SJSA1 (cell line): ENCODE measurements around the gene ATP11C. TPM values are rescaled to one million over a fixed set of nuclear protein-coding genes. Genes with fewer than 3 reads are reported as not detected.

Source experiments
- DNase-seq, 2 experiments: peaks; one replicate each; pipeline ENCODE4 v3.0.0-alpha.2; 2015 to 2020; ENCODE audit warnings: low spot score in 2 of 2, low read depth in 1 of 2
- H3K27ac ChIP-seq: fragments of 250-450 bp; sonication (Bioruptor Pico); 2 replicates; pipeline ENCODE4 v1.5.1; 2020; ENCODE audit warnings: mild to moderate bottlenecking, moderate library complexity
- H3K27me3 ChIP-seq: fragments of 250-450 bp; sonication (Bioruptor Pico); replicated peaks from 2 replicates; pipeline ENCODE4 v1.5.1; 2020; ENCODE audit warnings: mild to moderate bottlenecking, moderate library complexity
- H3K36me3 ChIP-seq: fragments of 250-450 bp; sonication (Bioruptor Pico); 2 replicates; pipeline ENCODE4 v1.5.1; 2020; ENCODE audit warnings: mild to moderate bottlenecking
- H3K4me1 ChIP-seq: fragments of 250-450 bp; sonication (Bioruptor Pico); replicated peaks from 2 replicates; pipeline ENCODE4 v1.6.1; 2021; ENCODE audit warnings: mild to moderate bottlenecking
- H3K4me3 ChIP-seq: fragments of 250-450 bp; sonication (Bioruptor Pico); 2 replicates; pipeline ENCODE4 v1.5.1; 2020; ENCODE audit warnings: mild to moderate bottlenecking
- H3K9me3 ChIP-seq: fragments of 250-450 bp; sonication (Bioruptor Pico); replicated peaks from 2 replicates; pipeline ENCODE4 v1.5.1; 2020; ENCODE audit warnings: mild to moderate bottlenecking
- total RNA-seq: library from RNA; depleted of rRNA; stranded (reverse); fragments of >200 nt; shearing (Covaris generic); gene quantifications from 2 replicates; pipeline ENCODE4 v1.2.3, GENCODE V29; 2014

The ATP11C gene
- total RNA-seq, 1 experiment from 2014 or later, result 49.6 TPM

DNA sequence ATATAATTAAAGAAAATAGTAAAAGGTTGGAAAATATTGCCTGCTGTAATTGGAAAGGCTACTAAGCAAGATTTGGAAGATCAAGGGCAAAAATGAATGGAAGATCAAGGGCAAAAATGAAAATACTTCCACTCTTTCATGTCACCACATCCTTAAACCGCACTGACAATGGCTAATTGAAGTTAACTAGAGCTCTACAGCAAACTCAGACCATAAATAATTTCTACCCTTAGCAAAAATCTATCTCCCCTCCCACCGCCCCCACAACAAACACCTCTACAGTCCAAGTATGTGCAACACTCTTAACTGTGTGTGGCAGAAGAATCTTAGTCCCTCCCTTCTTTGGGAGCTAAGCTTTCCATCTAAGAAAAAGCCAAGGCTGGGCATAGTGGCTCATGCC is 27.1 kb downstream of the ATP11C start:
- peak in 1 of 2 experiments; percentile 7 for DNase-seq
- Histone ChIP-seq H3K27ac (peak overlapping the region; percentile 54; the same call in 1 of the 2 replicates), H3K9me3 (no peaks in the 10 kb centered on the region), H3K4me3 (no peak overlapping the region), H3K36me3 (no peaks in the 10 kb centered on the region), H3K27me3 (no peaks in the 10 kb centered on the region), H3K4me1 (peaks cover 15% of the 10 kb centered on the region)

DNA sequence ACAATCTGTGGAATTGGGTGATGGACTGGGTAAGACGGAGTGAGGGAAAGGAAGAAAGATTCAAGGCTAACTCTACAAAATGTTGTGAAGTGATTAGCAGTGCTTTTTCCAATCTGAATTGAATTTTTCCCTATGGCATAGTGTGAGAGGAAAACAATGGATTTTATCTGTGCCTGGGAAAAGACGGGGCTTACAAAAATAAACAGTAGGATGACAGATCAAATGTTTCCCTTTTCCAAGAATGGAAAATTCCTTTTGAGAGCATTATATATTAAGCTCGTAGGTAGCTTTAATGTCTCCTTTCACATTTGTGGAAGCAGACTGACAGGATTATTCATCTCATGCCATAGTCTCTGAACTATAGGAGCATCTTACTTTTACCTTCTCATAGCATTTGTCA is 27.8 kb downstream of the ATP11C start:
- Histone ChIP-seq H3K36me3 (no peaks in the 10 kb centered on the region), H3K4me3 (no peak overlapping the region), H3K9me3 (no peaks in the 10 kb centered on the region), H3K27ac (peak overlapping the region; percentile 54), H3K4me1 (peaks cover 15% of the 10 kb centered on the region), H3K27me3 (no peaks in the 10 kb centered on the region)
- peak in 1 of 2 experiments; percentile 41 for DNase-seq

DNA sequence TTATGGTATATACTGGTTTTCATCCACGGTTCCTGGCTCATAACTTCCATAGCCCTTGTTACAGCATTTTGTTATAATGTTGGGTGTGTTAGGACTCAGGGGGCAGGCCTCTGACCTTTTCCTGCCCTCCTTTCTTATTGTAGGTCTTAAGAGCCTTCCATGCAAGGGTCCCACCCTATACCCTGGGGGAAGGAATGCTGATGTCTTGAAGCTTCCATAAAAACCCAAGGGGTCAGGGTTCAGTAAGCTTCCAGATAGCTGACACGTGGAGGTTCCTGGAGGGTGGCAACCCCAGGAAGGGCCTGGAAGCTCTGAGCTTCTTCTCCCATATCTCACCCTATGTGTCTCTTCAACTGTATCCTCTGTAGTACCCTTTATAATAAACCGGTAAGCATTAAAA is 29.6 kb downstream of the ATP11C start:
- H3K36me3 ChIP-seq, result no peaks in the 10 kb centered on the region
- H3K4me1 ChIP-seq, result peaks cover 15% of the 10 kb centered on the region
- H3K27me3 ChIP-seq, result no peaks in the 10 kb centered on the region
- DNase-seq, result no peak
- H3K27ac ChIP-seq, result no peak overlapping the region
- no peaks in the 10 kb centered on the region for H3K9me3 ChIP-seq
- no peak overlapping the region for H3K4me3 ChIP-seq

DNA sequence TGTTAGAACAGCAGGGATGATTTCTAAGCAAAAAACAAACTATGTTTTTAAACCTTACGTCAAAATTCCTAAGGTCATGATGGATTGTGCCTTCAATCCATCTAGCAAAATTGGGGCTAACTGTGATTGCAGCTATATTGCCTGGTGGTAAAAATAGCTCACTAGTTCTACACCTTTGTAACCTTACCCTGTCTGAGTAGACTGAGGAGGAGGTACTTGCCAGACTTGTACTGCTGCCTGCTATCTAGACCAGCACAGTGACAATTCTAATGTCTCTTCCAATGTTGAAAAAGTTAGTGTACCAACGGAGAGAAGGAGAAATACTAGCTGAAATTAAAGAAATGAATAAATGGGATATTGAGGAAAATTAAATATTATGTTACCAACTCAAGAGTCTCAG is 30.3 kb downstream of the ATP11C start:
- H3K9me3 ChIP-seq, result no peaks in the 10 kb centered on the region
- peaks cover 15% of the 10 kb centered on the region for H3K4me1 ChIP-seq
- no peak overlapping the region for H3K27ac ChIP-seq
- H3K36me3 ChIP-seq, result no peaks in the 10 kb centered on the region
- no peak overlapping the region for H3K4me3 ChIP-seq
- no peaks in the 10 kb centered on the region for H3K27me3 ChIP-seq
- DNase-seq, result no peak

DNA sequence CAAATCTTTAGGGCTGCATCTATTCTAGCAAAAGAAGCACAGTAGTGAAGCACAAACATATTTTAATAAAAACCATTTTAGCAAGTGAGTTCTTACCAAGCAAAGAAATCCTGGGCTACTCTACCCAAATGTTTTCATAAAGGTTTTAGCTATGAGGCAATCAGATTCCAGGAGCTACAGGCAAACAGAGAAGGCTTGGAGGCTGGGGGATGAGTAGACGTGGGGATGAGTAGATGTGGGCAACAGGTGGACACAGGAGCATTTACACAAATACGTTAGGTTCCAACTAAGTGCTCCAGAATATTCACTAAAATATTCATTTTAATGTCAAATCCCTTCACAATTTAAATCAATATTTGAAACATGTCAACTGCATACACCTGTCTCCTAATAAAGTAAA is 34.5 kb downstream of the ATP11C start:
- H3K27ac ChIP-seq, result no peak overlapping the region
- H3K27me3 ChIP-seq, result no peaks in the 10 kb centered on the region
- no peaks in the 10 kb centered on the region for H3K4me1 ChIP-seq
- no peaks in the 10 kb centered on the region for H3K9me3 ChIP-seq
- DNase-seq, result no peak
- H3K36me3 ChIP-seq, result no peaks in the 10 kb centered on the region
- no peak overlapping the region for H3K4me3 ChIP-seq

DNA sequence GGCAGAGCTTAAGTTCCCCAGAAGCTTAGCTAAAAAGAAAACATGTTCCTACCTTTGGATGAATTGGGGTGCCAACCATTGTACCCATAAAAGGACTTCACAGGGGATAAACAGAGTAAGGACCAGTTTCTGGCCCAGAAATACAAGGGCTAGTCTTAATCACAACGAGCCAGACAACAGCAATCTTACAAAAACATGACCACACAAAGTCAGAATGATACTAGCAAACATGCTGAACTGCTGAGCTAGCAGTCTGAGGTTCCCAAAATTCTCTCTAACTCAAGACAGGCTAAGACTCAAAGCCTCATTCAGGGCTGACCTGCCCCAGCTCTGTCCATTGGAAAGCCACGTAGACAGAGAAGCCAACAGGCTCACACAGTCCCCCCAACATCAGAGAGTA is 40.3 kb downstream of the ATP11C start:
- no peak overlapping the region for H3K4me3 ChIP-seq
- no peaks in the 10 kb centered on the region for H3K27me3 ChIP-seq
- peaks cover 26% of the 10 kb centered on the region for H3K4me1 ChIP-seq
- DNase-seq, result no peak
- H3K36me3 ChIP-seq, result no peaks in the 10 kb centered on the region
- no peaks in the 10 kb centered on the region for H3K9me3 ChIP-seq
- H3K27ac ChIP-seq, result no peak overlapping the region

DNA sequence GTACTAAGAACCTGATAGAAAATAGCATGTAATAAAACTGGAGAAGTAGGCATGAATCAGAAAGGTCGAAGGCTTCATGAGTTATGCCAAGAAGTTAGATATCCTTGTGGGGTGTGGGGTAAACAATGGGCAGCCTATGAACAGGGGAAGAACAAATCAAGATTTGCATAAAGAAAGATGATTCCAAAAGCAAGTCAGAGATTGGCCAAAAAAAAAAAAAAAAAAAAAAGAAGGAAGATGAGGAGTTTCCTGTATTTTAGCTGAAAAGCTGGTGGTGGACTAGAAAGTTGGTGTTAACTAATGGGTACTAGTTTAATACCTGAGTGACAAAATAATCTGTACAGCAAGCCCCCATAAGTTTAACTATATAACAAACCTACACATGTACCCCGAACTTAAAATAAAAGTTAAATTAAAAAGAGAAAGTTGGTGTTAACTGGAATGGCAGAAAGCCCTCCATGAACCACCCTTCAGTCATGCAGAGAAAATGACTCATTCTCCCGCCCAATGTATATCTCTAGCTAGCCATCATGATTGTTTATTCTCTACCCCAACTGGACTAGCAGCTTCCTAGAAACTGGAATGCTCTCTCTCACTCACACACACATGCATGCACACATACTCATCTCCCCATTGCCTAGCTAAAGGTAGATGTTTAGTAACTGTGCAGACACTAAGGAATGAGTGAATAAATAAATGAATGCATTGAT is 41.7 kb downstream of the ATP11C start:
- Histone ChIP-seq H3K4me1 (peaks cover 26% of the 10 kb centered on the region), H3K27ac (peak overlapping the region; percentile 19), H3K27me3 (no peaks in the 10 kb centered on the region), H3K9me3 (no peaks in the 10 kb centered on the region), H3K36me3 (no peaks in the 10 kb centered on the region), H3K4me3 (no peak overlapping the region)
- DNase-seq, result peak; percentile 40 to 55

DNA sequence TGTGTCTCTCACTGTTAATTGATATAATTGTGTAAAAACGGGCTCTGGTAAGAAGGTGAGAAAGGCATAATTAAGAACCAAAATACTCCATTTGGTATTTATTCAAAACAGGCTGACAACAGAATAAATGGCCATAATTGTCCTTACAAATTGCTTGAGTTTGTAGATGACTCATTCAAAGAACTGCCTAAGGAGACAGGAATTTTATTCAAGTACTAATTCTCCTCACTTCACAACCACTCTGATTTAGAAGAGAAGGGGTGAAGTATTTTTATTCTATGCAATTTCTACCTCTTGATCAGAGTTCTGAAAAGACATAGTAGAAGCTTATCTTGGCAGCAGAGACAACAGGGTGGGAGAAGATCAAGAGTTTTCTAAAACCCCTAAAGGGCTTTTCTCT is 43.1 kb downstream of the ATP11C start:
- no peaks in the 10 kb centered on the region for H3K36me3 ChIP-seq
- peak overlapping the region; percentile 19; the same call in 1 of the 2 replicates for H3K27ac ChIP-seq
- H3K4me1 ChIP-seq, result peaks cover 26% of the 10 kb centered on the region
- H3K9me3 ChIP-seq, result no peaks in the 10 kb centered on the region
- H3K27me3 ChIP-seq, result no peaks in the 10 kb centered on the region
- H3K4me3 ChIP-seq, result no peak overlapping the region
- DNase-seq, result peak in 1 of 2 experiments; percentile 23

DNA sequence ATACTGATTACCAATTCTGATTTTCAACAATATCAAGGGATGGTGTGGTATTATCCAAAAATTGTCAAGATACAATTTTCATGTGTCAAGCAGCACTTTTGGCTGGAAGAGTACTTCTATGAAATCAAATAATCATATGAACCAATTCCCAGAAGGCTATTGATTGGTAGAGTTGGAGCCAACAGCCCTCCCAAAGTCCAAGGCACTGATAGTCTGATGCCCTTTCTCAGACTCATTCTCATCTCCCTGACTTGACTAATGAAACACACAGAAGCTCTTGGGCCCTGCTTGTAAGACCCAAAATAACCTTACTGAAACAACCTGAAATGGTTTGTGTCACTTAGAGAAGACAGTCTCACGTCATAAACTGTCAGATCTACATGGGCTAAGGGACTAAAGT is 48.9 kb downstream of the ATP11C start:
- no peak for DNase-seq
- Histone ChIP-seq H3K4me1 (peaks cover 24% of the 10 kb centered on the region), H3K9me3 (no peaks in the 10 kb centered on the region), H3K27ac (no peak overlapping the region), H3K36me3 (no peaks in the 10 kb centered on the region), H3K27me3 (no peaks in the 10 kb centered on the region), H3K4me3 (no peak overlapping the region)

DNA sequence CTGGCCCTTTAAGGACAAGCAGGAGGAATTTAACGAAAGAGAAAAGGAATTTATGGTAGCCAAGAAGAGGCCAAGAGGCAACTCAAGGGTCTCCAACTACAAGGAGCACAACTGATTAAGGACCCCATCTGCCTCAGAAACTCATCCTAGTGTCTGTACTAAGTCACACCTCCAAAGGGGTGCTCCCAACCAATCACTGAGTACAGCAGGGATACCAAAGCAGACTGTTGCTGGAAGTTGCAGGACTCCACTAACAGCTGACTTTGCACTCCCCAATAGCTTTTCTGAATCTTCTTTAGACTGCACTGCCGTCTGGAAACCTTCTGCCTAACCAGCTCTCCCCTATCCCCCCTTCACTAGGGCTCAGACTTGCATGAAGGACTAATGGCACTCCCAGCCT is 50.6 kb downstream of the ATP11C start:
- peaks cover 32% of the 10 kb centered on the region for H3K4me1 ChIP-seq
- H3K9me3 ChIP-seq, result no peaks in the 10 kb centered on the region
- H3K27me3 ChIP-seq, result no peaks in the 10 kb centered on the region
- no peak overlapping the region for H3K4me3 ChIP-seq
- H3K27ac ChIP-seq, result peak overlapping the region; percentile 78
- H3K36me3 ChIP-seq, result no peaks in the 10 kb centered on the region
- DNase-seq, result no peak

DNA sequence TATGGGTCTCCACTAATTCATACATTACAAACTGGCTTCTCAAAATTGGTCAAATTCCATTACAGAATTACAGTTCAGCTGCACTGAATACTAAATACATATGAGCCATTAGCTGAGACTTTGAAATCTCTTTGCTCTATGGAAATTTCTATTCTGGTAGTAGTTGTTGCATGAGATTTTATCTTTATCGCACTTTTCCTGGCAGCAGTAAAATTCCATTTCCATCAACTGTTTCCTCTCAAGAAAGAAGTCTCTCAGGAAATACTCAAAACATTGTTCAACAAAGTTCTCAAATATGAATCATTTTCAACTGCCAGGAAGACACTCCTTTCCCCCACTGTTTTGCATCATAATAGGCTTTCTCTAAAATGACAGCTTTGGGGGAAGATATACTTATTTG is 51.3 kb downstream of the ATP11C start:
- H3K9me3 ChIP-seq, result no peaks in the 10 kb centered on the region
- peak in 1 of 2 experiments; percentile 17 for DNase-seq
- no peaks in the 10 kb centered on the region for H3K27me3 ChIP-seq
- no peak overlapping the region for H3K4me3 ChIP-seq
- peaks cover 34% of the 10 kb centered on the region for H3K4me1 ChIP-seq
- H3K27ac ChIP-seq, result peak overlapping the region; percentile 78
- H3K36me3 ChIP-seq, result no peaks in the 10 kb centered on the region

DNA sequence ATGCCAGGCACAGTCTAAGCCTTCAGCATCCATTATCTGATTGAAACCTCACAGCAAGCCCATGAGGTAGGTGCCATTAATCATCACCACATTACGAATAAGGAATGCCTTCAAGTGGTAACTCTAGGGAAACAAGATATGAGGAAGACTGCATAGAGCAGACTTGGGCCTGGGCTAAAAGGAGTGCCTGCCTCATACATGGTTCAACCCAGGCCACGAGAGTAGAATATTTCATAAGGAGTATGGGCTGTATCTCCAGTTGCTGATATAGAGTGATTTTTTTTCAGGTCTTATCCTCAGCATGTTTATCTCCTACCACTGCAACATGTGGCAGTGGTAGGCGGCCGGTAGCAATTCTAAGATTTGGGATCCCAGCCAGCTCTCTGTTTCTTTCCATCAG is 51.7 kb downstream of the ATP11C start:
- DNase-seq, result peak in 1 of 2 experiments; percentile 9
- H3K9me3 ChIP-seq, result no peaks in the 10 kb centered on the region
- H3K27me3 ChIP-seq, result no peaks in the 10 kb centered on the region
- H3K36me3 ChIP-seq, result no peaks in the 10 kb centered on the region
- peaks cover 34% of the 10 kb centered on the region for H3K4me1 ChIP-seq
- no peak overlapping the region for H3K4me3 ChIP-seq
- peak overlapping the region; percentile 78 for H3K27ac ChIP-seq

DNA sequence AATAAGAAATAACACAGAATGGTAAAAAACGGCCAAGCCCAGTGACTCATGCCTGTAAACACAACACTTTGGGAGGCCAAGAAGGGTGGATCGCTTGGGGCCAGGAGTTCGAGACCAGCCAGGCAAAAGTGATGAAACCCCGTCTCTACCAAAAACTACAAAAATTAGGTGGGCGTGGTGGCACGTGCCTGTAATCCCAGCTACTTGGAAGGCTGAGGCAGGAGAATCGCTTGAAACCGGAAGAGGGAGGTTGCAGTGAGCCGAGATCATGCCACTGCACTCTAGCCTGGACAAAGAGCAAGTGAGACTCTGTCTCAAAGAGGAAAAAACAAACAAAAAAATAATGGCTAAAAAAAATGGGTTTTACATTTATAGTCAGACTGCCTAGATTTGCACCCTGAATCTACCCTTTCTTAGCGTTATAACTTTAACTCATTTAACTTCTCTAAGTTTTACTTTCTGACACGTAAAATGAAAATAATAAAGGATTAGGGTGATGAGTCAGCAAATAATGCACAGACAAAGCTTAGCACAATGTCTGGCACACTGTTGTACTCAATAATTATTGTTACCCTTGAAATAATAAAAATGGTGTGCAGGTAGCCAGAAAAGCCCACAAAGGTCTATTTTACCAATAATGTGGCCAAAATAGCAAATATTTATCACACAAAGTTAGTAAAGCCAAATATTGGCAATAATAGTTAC is 55.0 kb downstream of the ATP11C start:
- no peak overlapping the region for H3K27ac ChIP-seq
- peak in 1 of 2 experiments; percentile 14 for DNase-seq
- H3K36me3 ChIP-seq, result no peaks in the 10 kb centered on the region
- no peak overlapping the region for H3K4me3 ChIP-seq
- H3K9me3 ChIP-seq, result no peaks in the 10 kb centered on the region
- H3K4me1 ChIP-seq, result peaks cover 34% of the 10 kb centered on the region
- no peaks in the 10 kb centered on the region for H3K27me3 ChIP-seq

DNA sequence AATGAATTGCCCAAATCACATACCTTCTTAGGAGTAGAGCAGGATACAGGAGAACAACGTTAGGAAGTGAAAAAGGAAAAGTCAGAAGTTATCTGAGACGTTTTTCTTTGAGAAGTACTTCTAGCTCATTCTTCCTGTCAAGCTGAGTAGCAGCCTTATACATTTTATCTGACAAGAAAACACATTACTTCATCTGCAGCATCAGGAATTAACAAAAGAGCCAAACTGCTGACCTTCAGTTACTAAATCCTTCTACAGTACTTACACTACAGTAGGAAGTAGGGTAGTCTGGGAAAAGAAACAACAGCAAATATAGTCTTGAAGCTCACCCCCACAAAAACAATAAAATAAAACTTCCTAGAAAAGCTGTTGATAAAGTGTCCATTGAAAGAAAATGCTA is 57.0 kb downstream of the ATP11C start:
- Histone ChIP-seq H3K36me3 (no peaks in the 10 kb centered on the region), H3K27ac (no peak overlapping the region), H3K4me3 (no peak overlapping the region), H3K9me3 (no peaks in the 10 kb centered on the region), H3K4me1 (peaks cover 16% of the 10 kb centered on the region), H3K27me3 (no peaks in the 10 kb centered on the region)
- DNase-seq, result no peak
